HFFc6 (cell line): ENCODE measurements around the gene AMMECR1. TPM values are rescaled to one million over a fixed set of nuclear protein-coding genes. Genes with fewer than 3 reads are reported as not detected.

Experiments
- DNase-seq: peaks from one replicate; pipeline ENCODE4 v3.0.0-alpha.2; 2018
- H3K27ac Mint-ChIP-seq: 2 replicates; pipeline ENCODE4 v1.8.0; 2020; ENCODE audit warnings: mild to moderate bottlenecking, mixed read lengths
- H3K27me3 Mint-ChIP-seq: 2 replicates; pipeline ENCODE4 v1.8.0; 2021; ENCODE audit warnings: mild to moderate bottlenecking, moderate library complexity, mixed read lengths; ENCODE audit not compliant: insufficient read depth
- H3K36me3 Mint-ChIP-seq: 2 replicates; pipeline ENCODE4 v1.8.0; 2021; ENCODE audit warnings: low read depth, mixed read lengths
- H3K4me1 Mint-ChIP-seq: 2 replicates; pipeline ENCODE4 v1.8.0; 2020; ENCODE audit warnings: low read depth, mixed read lengths
- H3K4me3 Mint-ChIP-seq: 2 replicates; pipeline ENCODE4 v1.8.0; 2020; ENCODE audit warnings: mild to moderate bottlenecking, moderate library complexity, mixed read lengths
- H3K9me3 Mint-ChIP-seq: 2 replicates; pipeline ENCODE4 v1.8.0; 2020; ENCODE audit warnings: mild to moderate bottlenecking, mixed read lengths
- CTCF ChIP-seq: fragments of 200-600 bp; sonication (generic); IDR thresholded peaks from 2 replicates; pipeline ENCODE4 v1.5.0; 2021; ENCODE audit warnings: antibody characterized with exemption, mild to moderate bottlenecking
- total RNA-seq, 6 experiments: library from RNA; stranded (reverse); fragmentation: NEBNext Ultra II Directional; extraction: Animal tissue kit (Norgen Biotek cat#: 25700); gene quantifications; 2 replicates in 1 of 6; 3 replicates in 5 of 6; pipeline ENCODE4 v1.2.3, GENCODE V29; 2021

AMMECR1 gene
- total RNA-seq, 6 experiments from 2014 or later: 10.1 to 13.4 (median 11.7) TPM

GRCh38 chrX:110182865-110183264 is 135.0 kb downstream of the AMMECR1 start:
- no peak for TF ChIP-seq CTCF
- DNase-seq: peak; percentile 49
- Mint-ChIP-seq H3K9me3 (no peaks in the 10 kb centered on the region), H3K27me3 (no peaks in the 10 kb centered on the region; the same call in 1 of the 2 replicates), H3K4me3 (no peak overlapping the region; the same call in 1 of the 2 replicates), H3K27ac (peak overlapping the region; percentile 79; the same call in 1 of the 2 replicates), H3K36me3 (peaks cover 15% of the 10 kb centered on the region), H3K4me1 (peaks cover 40% of the 10 kb centered on the region)

- Mint-ChIP-seq H3K4me1 (peaks cover 40% of the 10 kb centered on the region), H3K27me3 (no peaks in the 10 kb centered on the region; the same call in 1 of the 2 replicates), H3K27ac (peak overlapping the region; percentile 79), H3K36me3 (peaks cover 15% of the 10 kb centered on the region), H3K4me3 (no peak overlapping the region; the same call in 1 of the 2 replicates), H3K9me3 (no peaks in the 10 kb centered on the region)
- no peak for TF ChIP-seq CTCF
- DNase-seq: no peak
Observed at GRCh38 chrX:110182362-110182761, 135.5 kb downstream of the AMMECR1 start.

GRCh38 chrX:110181459-110182137 is 136.3 kb downstream of the AMMECR1 start:
- Mint-ChIP-seq H3K27me3 (no peaks in the 10 kb centered on the region; the same call in 1 of the 2 replicates), H3K27ac (peak overlapping the region; percentile 79)

GRCh38 chrX:110180928-110181310 is 137.0 kb downstream of the AMMECR1 start:
- peak; percentile 52 for DNase-seq
- peak overlapping the region; percentile 86 for H3K27ac Mint-ChIP-seq
- H3K27me3 Mint-ChIP-seq: no peaks in the 10 kb centered on the region; the same call in 1 of the 2 replicates
- peaks cover 9% of the 10 kb centered on the region; the same call in 1 of the 2 replicates for H3K36me3 Mint-ChIP-seq
- H3K4me3 Mint-ChIP-seq: peak overlapping the region; percentile 64
- no peaks in the 10 kb centered on the region for H3K9me3 Mint-ChIP-seq
- peaks cover 40% of the 10 kb centered on the region for H3K4me1 Mint-ChIP-seq
- no peak for TF ChIP-seq CTCF

More at GRCh38 chrX:110181459-110182137, 136.3 kb downstream of the AMMECR1 start:
- Mint-ChIP-seq H3K4me1 (peaks cover 40% of the 10 kb centered on the region), H3K4me3 (0 out of 2 replicates have a peak overlapping the region, but pooled peaks have one; percentile 4), H3K9me3 (no peaks in the 10 kb centered on the region), H3K36me3 (peaks cover 13% of the 10 kb centered on the region)
- TF ChIP-seq CTCF: no peak
- DNase-seq: no peak

- Mint-ChIP-seq H3K36me3 (peaks cover 9% of the 10 kb centered on the region; the same call in 1 of the 2 replicates), H3K27me3 (no peaks in the 10 kb centered on the region; the same call in 1 of the 2 replicates), H3K4me3 (peak overlapping the region; percentile 64), H3K27ac (peak overlapping the region; percentile 86), H3K4me1 (peaks cover 40% of the 10 kb centered on the region), H3K9me3 (no peaks in the 10 kb centered on the region)
- peak; percentile 57 for DNase-seq
- no peak for TF ChIP-seq CTCF
Observed at GRCh38 chrX:110180176-110180927, 137.5 kb downstream of the AMMECR1 start.
